Epithelial cell of alveolus of lung (primary cell): ENCODE measurements around the gene MSH3. TPM values are rescaled to one million over a fixed set of nuclear protein-coding genes. Genes with fewer than 3 reads are reported as not detected.

Experiments used
- total RNA-seq: library from RNA; depleted of rRNA; stranded (reverse); fragments of >200 nt; gene quantifications from 2 replicates; pipeline ENCODE4 v1.2.1, GENCODE V29; 2015

Gene MSH3
- total RNA-seq = 7.5 and 11.2 TPM in 2 replicates

GRCh38 chr5:80654391-80655230 lies at the start of gene MSH3, which contains the start of gene DHFR:
TSS of gene MSH3 (plus strand) at chr5:80654652. CDS start at chr5:80654728, 76 bp downstream.
TSS of gene DHFR (minus strand) at chr5:80654983. CDS start at chr5:80654489, 494 bp downstream.

Other genes with a start within 250 kb of the MSH3 start
- 13.7 and 29.8 TPM in 2 replicates for gene ZFYVE16, start 246.6 kb upstream of the MSH3 start, total RNA-seq
- 0.40 and 1.2 TPM in 2 replicates for gene FAM151B, start 166.6 kb upstream of the MSH3 start, total RNA-seq
- 0.13 TPM in 1 of 2 replicates, not detected in the other for gene ANKRD34B, start 84.4 kb upstream of the MSH3 start, total RNA-seq
- gene DHFR, start 331 bp downstream of the MSH3 start, total RNA-seq = 24.1 and 36.1 TPM in 2 replicates